GM19099 (cell line): Measurements from ENCODE around the gene IFITM2.

Experiments used
- POLR2A ChIP-seq: IDR thresholded peaks from 3 replicates; pipeline ENCODE4 v1.6.1; 2011; ENCODE audit warnings: low read depth; ENCODE audit not compliant: insufficient read length; ENCODE audit errors: extremely low read depth

IFITM2 gene

GRCh38 chr11:330307-330693 is 22.7 kb downstream of the IFITM2 start:
- no peak for TF ChIP-seq POLR2A

- TF ChIP-seq POLR2A, result no peak
Observed at GRCh38 chr11:330694-331357, 23.2 kb downstream of the IFITM2 start.

DNA sequence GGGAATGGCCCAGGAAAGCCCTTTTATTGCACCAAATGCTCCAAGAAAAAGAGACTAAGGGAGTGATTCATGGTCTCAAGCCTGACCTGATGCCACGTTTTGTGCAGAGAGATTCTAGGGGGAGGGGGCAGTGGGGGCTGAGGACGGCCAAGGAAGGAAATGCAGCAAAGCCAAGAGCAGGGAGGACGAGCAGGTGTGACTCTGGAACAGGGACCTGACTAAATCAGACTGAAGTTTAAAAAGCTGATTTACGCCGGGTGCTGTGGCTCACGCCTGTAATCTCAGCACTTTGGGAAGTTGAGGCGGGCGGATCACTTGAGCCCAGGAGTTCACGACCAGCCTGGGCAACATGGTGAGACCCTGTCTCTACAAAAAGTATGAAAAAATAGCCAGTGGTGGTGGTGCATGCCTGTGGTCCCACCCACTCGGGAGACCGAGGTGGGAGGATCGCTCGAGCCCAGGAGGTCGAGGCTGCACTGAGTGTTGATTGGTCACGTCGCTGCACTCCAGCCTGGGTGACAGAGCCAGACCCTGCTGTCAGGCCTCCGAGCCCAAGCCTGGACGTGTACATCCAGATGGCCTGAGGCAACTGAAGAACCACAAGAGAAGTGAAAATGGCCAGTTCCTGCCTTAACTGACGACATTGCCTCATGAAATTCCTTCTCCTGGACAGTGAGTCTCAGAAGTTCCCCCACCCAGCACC is 23.9 kb downstream of the IFITM2 start:
- no peak for TF ChIP-seq POLR2A

DNA sequence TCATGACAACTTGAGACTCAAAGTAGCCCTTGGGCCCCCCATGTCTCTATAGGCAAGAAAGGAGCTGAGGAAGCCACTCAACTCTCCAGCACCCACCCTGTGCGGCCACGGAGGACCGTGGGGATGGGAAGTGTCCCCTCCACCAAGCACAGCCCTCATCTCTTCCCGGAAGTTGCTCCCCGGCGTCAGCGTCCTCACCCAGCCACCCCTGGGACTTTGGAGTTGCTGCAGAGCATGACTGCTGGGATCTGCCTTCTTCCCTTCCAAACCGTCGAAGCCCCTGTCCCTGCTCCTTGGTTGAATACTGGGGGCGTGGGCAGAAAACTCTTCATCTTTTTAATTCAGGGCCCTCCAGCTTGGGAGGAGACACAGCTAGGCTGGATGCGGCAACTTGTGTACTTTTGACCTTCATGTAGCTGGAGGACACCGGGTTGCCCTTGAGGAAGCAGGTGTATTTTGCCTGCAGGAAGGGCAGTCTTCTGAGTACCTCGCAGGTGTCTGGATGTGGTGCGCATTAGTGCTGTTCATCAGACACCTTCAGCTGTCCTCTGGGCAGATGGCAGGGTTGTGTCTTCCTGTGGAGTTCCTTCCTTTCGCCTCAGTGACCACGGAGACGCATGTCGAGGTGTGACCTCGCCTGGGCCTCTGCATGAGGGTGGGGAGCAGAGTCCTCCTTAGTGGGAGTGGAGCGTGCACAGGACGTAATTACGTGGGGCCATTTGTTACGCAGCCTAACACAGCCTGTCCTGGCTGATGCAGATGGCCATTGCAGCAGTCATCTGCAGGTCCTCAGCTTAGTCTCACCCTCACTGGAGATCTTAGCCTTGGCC is 25.2 kb downstream of the IFITM2 start:
- TF ChIP-seq POLR2A, result no peak

GRCh38 chr11:334264-334994 is 26.8 kb downstream of the IFITM2 start:
- no peak for TF ChIP-seq POLR2A

DNA sequence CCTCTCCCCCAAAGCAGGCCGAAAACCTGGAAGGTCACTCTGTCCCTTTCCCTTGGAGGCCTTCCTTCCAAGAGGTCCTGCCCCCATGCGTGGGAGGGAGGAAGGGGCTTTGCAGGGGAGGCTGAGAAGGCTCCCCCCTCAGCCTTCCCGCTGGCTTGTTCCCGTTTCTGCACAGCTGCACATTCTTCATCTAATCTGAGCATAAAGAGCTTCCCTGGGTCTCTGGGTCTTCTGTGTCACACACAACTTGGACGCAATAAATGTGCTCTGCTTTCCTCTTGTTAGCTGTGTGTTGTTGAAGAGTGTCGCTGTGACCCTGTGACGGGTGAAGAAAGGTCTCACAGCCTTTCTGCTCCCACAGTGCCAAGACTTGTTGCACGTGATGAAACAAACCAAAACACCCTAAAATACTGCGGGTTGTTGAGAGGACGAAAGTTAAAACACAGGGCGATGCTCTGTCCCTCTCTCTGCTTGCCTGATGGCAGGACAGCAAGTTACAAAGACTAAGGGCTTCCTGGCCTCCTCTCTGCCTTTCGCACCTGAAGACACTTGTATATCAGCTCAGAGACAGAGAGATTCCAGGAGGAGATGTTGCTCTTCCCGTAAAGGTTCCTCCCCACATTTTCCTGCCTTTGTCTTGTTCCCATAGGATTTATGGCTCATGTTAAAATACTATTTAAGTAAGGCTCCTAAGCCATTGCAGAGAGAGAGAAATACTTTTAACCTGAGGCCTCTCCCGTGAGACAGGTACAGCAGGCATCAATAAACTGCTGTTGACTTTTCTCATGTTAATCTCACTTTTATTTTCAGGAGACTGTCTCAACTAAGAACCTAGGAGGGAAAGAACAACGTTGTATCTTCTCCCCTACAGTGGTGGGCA is 28.4 kb downstream of the IFITM2 start:
- no peak for TF ChIP-seq POLR2A

DNA sequence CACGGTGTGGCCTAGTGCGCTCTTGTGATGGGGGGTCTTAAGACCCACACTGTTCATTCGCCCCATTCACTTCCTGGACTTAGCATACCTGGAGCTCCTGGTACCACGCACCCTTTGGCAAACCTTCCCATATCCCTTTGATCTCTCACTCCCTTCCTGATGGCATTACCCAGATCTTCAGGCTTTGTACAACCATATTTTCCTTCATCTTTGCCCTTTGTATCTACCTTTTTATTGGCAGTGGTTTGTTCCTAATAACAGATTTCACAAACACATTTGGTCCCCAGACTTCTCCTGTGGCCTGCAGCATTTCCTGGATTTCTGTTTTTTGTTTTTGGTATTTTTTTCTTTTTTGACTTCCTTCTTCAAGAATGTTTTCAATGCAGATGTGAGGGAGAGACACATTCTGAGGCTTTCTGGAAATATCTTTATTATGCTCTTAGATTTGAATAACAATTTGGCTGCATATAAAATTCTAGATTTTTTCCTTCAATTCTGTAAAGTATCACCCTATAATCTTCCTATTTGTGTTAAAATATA is 29.1 kb downstream of the IFITM2 start:
- no peak for TF ChIP-seq POLR2A

- TF ChIP-seq POLR2A, result no peak
Observed at GRCh38 chr11:337711-338110, 30.1 kb downstream of the IFITM2 start.

DNA sequence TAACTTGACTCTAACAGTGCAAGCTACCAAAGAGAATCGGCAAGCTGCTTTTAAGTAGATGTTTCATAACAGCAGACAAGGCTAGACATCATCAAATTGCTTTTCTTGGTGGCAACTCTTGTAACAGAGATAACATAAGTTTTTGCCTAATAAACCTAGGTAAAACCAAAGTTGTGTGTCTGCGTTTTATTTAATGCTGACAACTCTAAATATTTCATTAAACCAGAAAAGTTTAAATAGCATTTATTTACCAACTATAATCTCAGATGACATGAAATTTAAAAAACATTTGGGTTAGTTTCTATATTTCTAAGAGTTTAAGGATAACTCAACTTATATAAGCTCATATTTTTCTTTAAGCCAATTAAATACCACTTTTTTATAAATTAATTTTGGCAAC is 32.3 kb downstream of the IFITM2 start:
- TF ChIP-seq POLR2A, result no peak

DNA sequence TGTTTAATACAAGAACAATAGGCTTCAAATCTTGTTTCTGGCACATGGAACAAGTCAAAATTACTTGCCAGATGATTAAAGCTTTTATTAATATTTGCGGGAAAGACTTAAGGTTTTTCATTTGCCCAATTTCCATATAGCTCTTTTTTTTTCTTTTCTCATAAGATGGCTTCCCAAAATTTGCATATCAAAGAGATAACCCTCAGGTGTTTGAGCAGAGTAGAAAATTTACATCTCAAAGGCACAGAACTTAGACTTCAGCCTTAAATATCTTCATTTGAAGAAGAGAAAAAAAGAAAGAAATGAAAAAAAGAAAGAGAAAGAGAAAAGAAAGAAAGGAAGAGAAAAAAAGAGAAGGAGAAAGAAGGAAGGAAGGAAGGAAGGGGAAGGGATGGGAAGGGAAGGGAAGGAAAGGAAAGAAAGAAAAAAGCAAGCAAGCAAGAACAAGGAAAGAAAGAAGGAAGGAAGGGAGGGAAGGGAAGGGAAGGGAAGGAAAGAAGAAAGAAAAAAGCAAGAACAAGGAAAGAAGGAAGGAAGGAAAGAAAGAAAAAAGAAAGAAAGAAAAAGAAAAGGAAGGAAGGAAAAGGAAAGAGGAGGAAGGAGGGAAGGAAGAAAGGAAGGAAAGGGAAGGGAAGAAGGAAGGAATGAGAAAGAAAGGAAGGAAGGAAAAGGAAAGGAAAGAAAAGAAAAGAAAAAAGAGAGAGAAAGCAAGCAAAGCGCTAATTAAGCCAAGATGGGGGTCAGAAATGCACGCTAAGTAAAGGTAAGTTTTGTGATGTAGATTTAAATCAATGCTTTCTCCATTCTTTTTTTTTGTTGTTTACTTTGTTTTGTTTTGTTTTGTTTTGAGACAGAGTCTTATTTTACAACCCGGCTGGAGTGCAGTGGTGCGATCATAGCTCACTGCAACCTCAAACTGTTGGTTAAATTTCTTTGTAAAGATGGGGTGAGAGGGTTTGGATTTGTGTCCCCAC is 33.2 kb downstream of the IFITM2 start:
- TF ChIP-seq POLR2A, result no peak

GRCh38 chr11:342328-342727 is 34.7 kb downstream of the IFITM2 start:
- TF ChIP-seq POLR2A, result no peak

DNA sequence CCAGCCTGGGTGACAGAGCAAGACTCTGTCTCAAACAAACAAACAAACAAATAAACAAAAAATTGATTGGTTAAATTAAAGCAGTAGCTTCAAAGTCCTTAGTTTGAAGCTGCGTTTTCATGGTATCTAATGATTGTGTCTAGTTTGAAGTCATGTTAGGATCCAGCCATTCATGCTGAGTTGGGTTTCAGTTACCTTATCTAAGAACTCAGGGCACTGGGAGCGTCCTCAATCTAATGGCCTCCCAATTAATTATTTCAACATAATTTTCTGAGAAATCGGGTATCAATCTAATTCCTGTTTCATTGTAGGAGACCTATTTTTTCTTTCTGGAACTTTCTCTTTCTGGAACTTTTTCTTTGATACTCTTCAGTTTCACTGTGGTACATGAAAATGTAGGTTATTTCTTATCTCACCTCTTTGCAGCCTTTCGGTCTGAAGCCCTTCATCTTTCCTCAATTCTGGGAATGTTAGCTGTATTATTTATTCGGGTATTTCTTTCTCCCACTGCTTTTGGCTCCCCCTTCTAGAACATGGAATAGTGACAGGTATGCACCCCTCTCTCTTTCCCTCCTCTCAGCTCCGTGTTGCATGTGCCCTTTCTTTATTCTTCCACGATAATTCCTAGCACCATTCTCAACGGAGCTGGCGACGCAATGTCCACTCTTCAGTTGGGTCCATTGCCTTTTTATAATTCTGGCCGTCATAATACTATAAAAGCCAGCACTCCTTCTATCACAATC is 37.4 kb downstream of the IFITM2 start:
- TF ChIP-seq POLR2A, result no peak

GRCh38 chr11:346529-346928 is 38.9 kb downstream of the IFITM2 start:
- no peak for TF ChIP-seq POLR2A
